Adipocyte (in vitro differentiated cells): ENCODE results near the gene EGFL7.

Experiments used
- DNase-seq: peaks from one replicate; pipeline ENCODE4 v3.0.0-alpha.2; 2015; ENCODE audit warnings: low read depth
- H3K27me3 ChIP-seq: replicated peaks from 2 replicates; pipeline ENCODE4 v1.7.0; 2013; ENCODE audit warnings: mild to moderate bottlenecking, low read length, moderate library complexity; ENCODE audit not compliant: control insufficient read depth, insufficient read depth
- H3K36me3 ChIP-seq: 2 replicates; pipeline ENCODE4 v1.7.0; 2013; ENCODE audit warnings: low read length, mild to moderate bottlenecking, moderate library complexity; ENCODE audit not compliant: control insufficient read depth, insufficient read depth, severe bottlenecking
- H3K4me1 ChIP-seq: 2 replicates; pipeline ENCODE4 v1.7.0; 2013; ENCODE audit warnings: mild to moderate bottlenecking, low read length, moderate library complexity; ENCODE audit not compliant: control insufficient read depth, insufficient read depth
- H3K4me3 ChIP-seq: 2 replicates; pipeline ENCODE4 v1.7.0; 2013; ENCODE audit warnings: mild to moderate bottlenecking, low read length, moderate library complexity
- H3K9ac ChIP-seq: 2 replicates; pipeline ENCODE4 v1.7.0; 2013; ENCODE audit warnings: mild to moderate bottlenecking, low read length, moderate library complexity
- H3K9me3 ChIP-seq: 2 replicates; pipeline ENCODE4 v1.7.0; 2013; ENCODE audit warnings: mild to moderate bottlenecking, low read length, moderate library complexity; ENCODE audit not compliant: control insufficient read depth

The EGFL7 gene

GRCh38 chr9:136650021-136650420 is 12.7 kb upstream of the EGFL7 start:
- Histone ChIP-seq H3K9me3 (no peaks in the 10 kb centered on the region), H3K27me3 (peaks cover 6% of the 10 kb centered on the region), H3K4me1 (peaks cover 2% of the 10 kb centered on the region), H3K36me3 (no peaks in the 10 kb centered on the region), H3K9ac (no peak overlapping the region), H3K4me3 (no peak overlapping the region)
- DNase-seq, result no peak

DNA sequence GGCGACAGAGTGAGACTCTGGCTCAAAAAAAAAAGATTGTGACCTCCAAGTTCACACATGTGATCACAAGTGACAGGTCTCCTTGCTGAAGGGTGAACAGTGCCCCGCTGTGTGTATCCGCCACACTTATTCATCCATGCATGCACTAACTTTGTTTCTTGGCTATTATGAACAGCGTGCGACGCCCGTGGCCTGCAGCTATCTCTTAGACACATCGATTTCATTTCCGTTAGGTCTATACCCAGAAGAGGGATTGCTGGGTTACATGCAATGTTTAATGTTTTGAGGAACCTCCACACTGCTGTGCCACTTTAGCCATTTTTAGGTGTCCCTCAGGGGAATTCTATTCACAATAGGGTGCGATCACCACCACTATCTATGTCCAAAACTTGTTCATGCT is 12.1 kb upstream of the EGFL7 start:
- no peaks in the 10 kb centered on the region for H3K4me1 ChIP-seq
- no peak overlapping the region for H3K9ac ChIP-seq
- no peak for DNase-seq
- H3K4me3 ChIP-seq, result no peak overlapping the region
- H3K27me3 ChIP-seq, result peaks cover 9% of the 10 kb centered on the region
- no peaks in the 10 kb centered on the region for H3K36me3 ChIP-seq
- H3K9me3 ChIP-seq, result no peaks in the 10 kb centered on the region

DNA sequence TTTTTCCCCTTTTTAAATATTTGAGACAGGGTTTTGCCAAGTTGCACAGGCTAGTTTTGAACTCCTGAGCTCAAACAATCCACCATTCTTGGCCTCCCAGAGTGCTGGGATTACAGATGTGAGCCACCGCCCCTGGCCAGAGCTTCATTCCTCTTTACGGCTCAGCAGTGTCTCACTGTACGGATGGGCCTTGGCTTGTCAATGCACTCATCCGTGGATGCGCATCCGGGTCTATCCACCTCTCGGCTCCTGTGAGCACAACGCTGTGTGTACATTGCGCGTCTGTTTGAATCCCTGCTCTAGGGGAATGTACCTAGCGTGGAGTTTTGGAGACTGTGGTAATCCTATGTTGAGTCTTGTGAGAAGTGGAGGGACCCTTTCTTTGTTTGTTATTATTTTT is 10.9 kb upstream of the EGFL7 start:
- Histone ChIP-seq H3K36me3 (no peaks in the 10 kb centered on the region), H3K27me3 (peaks cover 14% of the 10 kb centered on the region), H3K4me1 (no peaks in the 10 kb centered on the region), H3K9ac (no peak overlapping the region), H3K9me3 (no peaks in the 10 kb centered on the region), H3K4me3 (no peak overlapping the region)
- DNase-seq, result no peak

DNA sequence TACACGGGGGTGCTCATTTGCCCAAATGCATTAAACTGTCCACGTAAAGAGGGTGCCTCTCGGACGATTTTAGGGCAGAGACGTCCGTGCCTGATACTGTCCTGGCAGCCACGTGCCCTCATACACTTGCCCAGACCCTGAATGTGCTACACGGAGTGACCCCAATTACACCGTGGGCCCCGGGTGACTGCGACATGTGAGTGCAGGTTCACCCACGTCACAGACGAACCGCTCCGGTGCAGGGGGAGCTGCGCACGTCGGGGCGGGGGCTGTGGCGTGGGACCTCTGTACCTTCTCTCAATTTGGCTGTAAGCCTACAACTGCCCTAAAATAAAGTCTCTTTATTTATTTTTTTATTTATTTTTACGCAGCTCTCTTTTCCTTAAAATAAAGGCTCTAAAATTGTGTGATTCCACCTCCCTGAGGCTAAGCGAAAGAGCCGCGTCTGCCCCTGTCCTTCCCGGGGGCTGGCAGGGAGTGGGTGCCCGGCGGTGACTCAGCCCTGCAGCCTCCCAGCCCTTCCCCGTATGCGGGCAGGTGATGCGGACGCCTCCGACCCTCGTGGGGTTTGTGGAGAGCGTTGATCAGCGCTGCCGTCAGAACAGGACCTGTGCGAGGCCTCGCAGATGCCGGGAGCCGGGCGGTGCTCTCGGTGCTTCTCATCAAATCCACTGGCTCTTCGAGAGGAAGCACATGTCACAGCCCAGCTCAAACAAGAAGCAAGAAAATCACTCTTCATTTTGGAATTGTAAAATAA is 9.2 kb upstream of the EGFL7 start:
- Histone ChIP-seq H3K9ac (no peak overlapping the region), H3K4me3 (no peak overlapping the region), H3K36me3 (no peaks in the 10 kb centered on the region), H3K4me1 (no peaks in the 10 kb centered on the region), H3K9me3 (peaks cover 2% of the 10 kb centered on the region), H3K27me3 (peaks cover 29% of the 10 kb centered on the region)
- DNase-seq, result no peak

- H3K4me3 ChIP-seq, result no peak overlapping the region
- DNase-seq, result no peak
Observed at GRCh38 chr9:136654820-136655535, 7.7 kb upstream of the EGFL7 start.

DNA sequence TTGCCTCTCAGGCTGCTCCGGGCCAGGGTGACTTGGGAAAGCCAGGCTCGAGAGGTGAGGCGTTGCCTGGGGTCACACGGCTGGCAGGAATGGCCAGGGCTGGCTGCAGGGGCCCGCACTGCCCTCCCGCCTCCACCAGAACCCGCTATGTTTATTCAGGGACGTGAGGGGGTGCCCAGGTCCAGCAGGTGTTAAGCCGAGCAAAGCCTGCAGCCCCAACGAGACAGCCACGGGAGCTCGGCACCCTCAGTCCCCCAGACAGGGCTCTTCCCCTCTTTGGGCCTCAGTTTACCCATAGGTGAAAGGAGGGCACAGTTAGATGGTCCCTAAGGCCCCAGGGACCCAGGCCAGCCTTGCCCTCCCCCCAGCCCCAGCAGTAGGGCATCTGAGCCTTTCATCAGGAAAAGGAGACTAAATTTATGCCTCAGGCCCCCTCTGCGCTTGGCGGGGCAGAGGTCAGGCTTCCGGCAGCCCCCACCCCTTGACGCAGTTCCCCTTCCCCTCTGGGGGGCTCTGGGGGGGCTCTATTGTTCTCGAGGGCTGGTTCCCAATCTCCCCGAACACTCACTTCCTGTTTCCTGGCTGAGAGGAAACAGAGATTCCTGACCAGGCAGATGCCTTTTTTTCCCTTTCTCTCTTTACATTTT is 7.1 kb upstream of the EGFL7 start:
- H3K9ac ChIP-seq, result no peak overlapping the region
- no peak for DNase-seq
- peaks cover 2% of the 10 kb centered on the region for H3K9me3 ChIP-seq

More at GRCh38 chr9:136654820-136655535, 7.7 kb upstream of the EGFL7 start:
- no peaks in the 10 kb centered on the region for H3K36me3 ChIP-seq
- H3K27me3 ChIP-seq, result peaks cover 33% of the 10 kb centered on the region
- H3K9ac ChIP-seq, result no peak overlapping the region
- peaks cover 2% of the 10 kb centered on the region for H3K9me3 ChIP-seq
- H3K4me1 ChIP-seq, result no peaks in the 10 kb centered on the region

DNA sequence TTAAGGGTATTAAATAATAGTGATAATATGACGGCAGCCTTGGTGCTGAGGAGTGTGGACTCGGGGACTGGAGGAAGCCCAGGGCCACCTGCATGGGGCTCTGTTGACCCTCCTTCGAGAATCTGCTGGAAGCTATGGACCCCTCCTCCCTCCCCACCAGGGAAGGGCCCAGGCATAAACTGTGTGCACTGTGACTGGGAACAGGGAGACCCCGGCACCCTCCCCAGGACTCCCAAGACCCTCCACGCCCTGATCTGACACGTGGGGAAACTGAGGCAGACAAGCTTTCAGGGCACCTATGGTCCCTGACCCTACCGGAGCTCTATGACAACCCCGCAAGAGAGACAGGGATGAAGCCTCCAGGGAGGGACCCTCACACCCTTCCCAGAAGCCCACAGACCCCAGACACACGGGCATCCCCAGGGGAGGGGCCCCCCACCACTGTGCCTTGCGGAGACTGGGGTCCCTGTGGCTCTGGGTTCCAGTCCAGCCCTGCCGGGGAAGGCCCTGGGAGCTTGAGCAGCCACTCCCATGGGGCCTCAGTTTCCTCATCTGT is 6.5 kb upstream of the EGFL7 start:
- H3K4me3 ChIP-seq, result no peak overlapping the region
- no peak for DNase-seq
- no peaks in the 10 kb centered on the region for H3K36me3 ChIP-seq
- H3K9ac ChIP-seq, result no peak overlapping the region
- no peaks in the 10 kb centered on the region for H3K4me1 ChIP-seq
- peaks cover 2% of the 10 kb centered on the region for H3K9me3 ChIP-seq
- H3K27me3 ChIP-seq, result peaks cover 33% of the 10 kb centered on the region

More for the DNA sequence above, 7.1 kb upstream of the EGFL7 start:
- no peaks in the 10 kb centered on the region for H3K36me3 ChIP-seq
- no peak overlapping the region for H3K4me3 ChIP-seq
- H3K27me3 ChIP-seq, result peaks cover 33% of the 10 kb centered on the region
- no peaks in the 10 kb centered on the region for H3K4me1 ChIP-seq

- Histone ChIP-seq H3K36me3 (no peaks in the 10 kb centered on the region), H3K4me3 (no peak overlapping the region), H3K4me1 (no peaks in the 10 kb centered on the region), H3K9me3 (peaks cover 2% of the 10 kb centered on the region), H3K9ac (no peak overlapping the region), H3K27me3 (peaks cover 33% of the 10 kb centered on the region)
- no peak for DNase-seq
Observed at GRCh38 chr9:136656795-136657611, 5.7 kb upstream of the EGFL7 start.

DNA sequence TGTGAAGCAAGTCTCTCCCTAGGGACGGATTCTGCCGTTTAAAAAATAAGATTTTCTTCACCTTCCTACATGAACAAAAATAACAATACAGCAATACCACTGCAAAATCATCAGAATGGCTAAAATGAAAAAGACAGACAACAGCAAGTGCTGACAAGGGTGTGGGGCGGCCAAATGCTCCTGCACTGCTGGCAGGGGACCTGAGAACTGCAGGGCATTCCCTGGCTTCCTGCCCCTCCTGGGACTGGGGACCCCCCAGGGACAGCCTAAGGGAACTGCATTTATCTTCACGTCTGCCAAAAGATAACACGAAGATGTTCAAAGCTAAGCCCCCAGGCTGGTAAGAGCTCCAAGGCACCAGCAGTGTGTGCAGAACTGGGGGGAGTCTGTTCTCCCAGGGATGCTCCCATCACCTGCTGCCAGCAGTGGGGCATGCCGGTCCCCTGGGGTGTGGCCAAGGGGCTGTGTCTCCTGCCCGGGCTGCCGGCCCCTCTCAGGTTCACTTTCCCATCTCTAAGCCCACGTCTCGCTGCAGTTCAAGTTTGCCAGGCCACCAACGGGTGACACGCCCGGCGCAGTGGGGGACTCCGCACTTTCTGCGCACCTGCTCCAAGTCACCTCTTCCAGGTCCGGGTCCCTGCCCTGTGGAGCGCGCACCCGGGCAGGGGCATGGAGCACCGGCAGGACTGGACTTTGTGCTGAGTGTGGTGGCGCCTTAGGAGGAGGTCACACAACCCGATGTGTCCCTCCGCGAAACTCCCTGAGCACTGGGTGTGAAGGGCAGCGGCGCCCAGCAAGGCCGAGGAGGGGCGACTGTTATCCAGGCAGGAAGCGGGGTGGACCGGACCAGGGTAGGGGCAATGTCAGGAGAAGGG is 4.5 kb upstream of the EGFL7 start:
- Histone ChIP-seq H3K9me3 (peaks cover 2% of the 10 kb centered on the region), H3K4me3 (no peak overlapping the region), H3K36me3 (no peaks in the 10 kb centered on the region), H3K27me3 (peaks cover 33% of the 10 kb centered on the region), H3K9ac (no peak overlapping the region), H3K4me1 (no peaks in the 10 kb centered on the region)
- no peak for DNase-seq

GRCh38 chr9:136658849-136659535 is 3.7 kb upstream of the EGFL7 start:
- DNase-seq, result no peak
- H3K4me3 ChIP-seq, result no peak overlapping the region

More at GRCh38 chr9:136658849-136659535, 3.7 kb upstream of the EGFL7 start:
- Histone ChIP-seq H3K27me3 (peaks cover 39% of the 10 kb centered on the region), H3K4me1 (no peaks in the 10 kb centered on the region), H3K9me3 (peaks cover 2% of the 10 kb centered on the region), H3K9ac (no peak overlapping the region), H3K36me3 (no peaks in the 10 kb centered on the region)
